ENCODE measurements around the gene ACSF3.
"Not testable (repeated sequence)": the region's sequence is repeated elsewhere in the genome, so short reads cannot be mapped to it uniquely, and the experiment has no call there.

The ACSF3 gene

GRCh38 chr16:89179656-89180315 is 86.1 kb downstream of the ACSF3 start:
- Histone ChIP-seq H3K27ac (no peak overlapping the region), H3K36me3 (no peaks in the 10 kb centered on the region), H3K9me3 (no peaks in the 10 kb centered on the region), H3K27me3 (peaks cover 0 to 81% of the 10 kb centered on the region in 2 donors), H3K4me1 (no peaks in the 10 kb centered on the region), H3K4me3 (no peak overlapping the region)
- DNase-seq, result no peak
- no peak for TF ChIP-seq CTCF (IDR thresholded peaks at IDR 0.05)
- intact Hi-C loops (cut with DNase I; ENCODE audit: low total_unique reads), result no loop called here

- Histone ChIP-seq H3K27ac (no peak overlapping the region), H3K36me3 (no peaks in the 10 kb centered on the region), H3K4me1 (no peaks in the 10 kb centered on the region), H3K27me3 (peaks cover 0 to 45% of the 10 kb centered on the region in 2 donors), H3K4me3 (no peak overlapping the region), H3K9me3 (no peaks in the 10 kb centered on the region)
- TF ChIP-seq CTCF (IDR thresholded peaks at IDR 0.05), result no peak
- intact Hi-C loops (cut with DNase I; ENCODE audit: low total_unique reads), result no loop called here
- DNase-seq, result no peak
These were observed 89.8 kb downstream of the ACSF3 start for GRCh38 chr16:89183463-89183862.

DNA sequence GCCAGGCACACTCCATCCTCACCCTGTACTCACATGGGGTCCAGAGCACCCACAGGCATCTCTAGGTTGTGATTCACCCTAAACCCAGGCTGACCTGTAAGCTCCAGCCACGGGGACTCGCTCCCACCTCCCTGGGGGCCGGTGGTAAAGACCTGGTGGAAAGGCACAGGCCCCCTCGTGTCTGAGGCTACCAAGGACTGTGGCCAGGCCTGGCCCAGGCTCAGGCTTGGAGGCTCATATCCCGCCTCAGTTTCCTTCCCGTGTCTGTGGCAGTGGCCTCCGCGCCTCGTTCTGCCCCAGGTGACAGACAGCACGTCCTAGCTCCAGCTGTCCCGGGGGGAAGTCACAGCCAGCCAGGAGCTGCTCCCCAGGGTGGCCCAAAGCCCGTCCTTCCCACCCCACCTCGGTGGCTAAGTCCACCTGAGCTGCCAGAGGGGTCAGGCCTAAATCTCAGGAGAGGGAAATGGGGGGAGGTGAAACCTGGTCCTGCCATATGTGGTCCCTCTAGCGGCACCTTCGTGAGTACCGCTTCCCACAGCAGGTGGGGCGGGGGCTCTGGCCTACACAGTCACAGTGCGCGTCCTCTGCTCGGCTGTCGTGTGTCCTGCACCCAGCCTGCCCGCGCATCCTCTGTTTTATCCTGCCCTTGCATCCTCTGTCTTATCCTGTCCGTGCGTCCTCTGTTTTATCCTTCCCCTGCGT is 90.5 kb downstream of the ACSF3 start:
- H3K4me3 ChIP-seq, result no peak overlapping the region
- intact Hi-C loops (cut with DNase I; ENCODE audit: low total_unique reads), result no loop called here
- H3K36me3 ChIP-seq, result no peaks in the 10 kb centered on the region
- no peak for TF ChIP-seq CTCF (IDR thresholded peaks at IDR 0.05)
- DNase-seq, result no peak
- no peaks in the 10 kb centered on the region for H3K9me3 ChIP-seq
- no peak overlapping the region for H3K27ac ChIP-seq
- H3K27me3 ChIP-seq, result peaks cover 0 to 38% of the 10 kb centered on the region in 2 donors
- H3K4me1 ChIP-seq, result no peaks in the 10 kb centered on the region

GRCh38 chr16:89184677-89184932 is 91.0 kb downstream of the ACSF3 start:
- Histone ChIP-seq H3K27me3 (peaks cover 0 to 33% of the 10 kb centered on the region in 2 donors), H3K4me1 (no peaks in the 10 kb centered on the region), H3K36me3 (no peaks in the 10 kb centered on the region), H3K9me3 (no peaks in the 10 kb centered on the region), H3K4me3 (no peak overlapping the region), H3K27ac (no peak overlapping the region)
- no peak for TF ChIP-seq CTCF (IDR thresholded peaks at IDR 0.05)
- intact Hi-C loops (cut with DNase I; ENCODE audit: low total_unique reads), result no loop called here
- DNase-seq, result no peak

GRCh38 chr16:89184933-89185794 is 91.5 kb downstream of the ACSF3 start:
- no peak for TF ChIP-seq CTCF (IDR thresholded peaks at IDR 0.05)
- no peak overlapping the region for H3K4me3 ChIP-seq
- no peaks in the 10 kb centered on the region for H3K4me1 ChIP-seq
- peaks cover 0 to 28% of the 10 kb centered on the region in 2 donors for H3K27me3 ChIP-seq
- no peaks in the 10 kb centered on the region for H3K36me3 ChIP-seq
- DNase-seq, result no peak
- intact Hi-C loops (cut with DNase I; ENCODE audit: low total_unique reads), result no loop called here
- no peaks in the 10 kb centered on the region for H3K9me3 ChIP-seq
- no peak overlapping the region for H3K27ac ChIP-seq

GRCh38 chr16:89185887-89186592 is 92.4 kb downstream of the ACSF3 start:
- H3K36me3 ChIP-seq; intact Hi-C loops (cut with DNase I; ENCODE audit: low total_unique reads); H3K4me3 ChIP-seq; H3K9me3 ChIP-seq; H3K27ac ChIP-seq; H3K4me1 ChIP-seq; DNase-seq: not testable (repeated sequence)
- peaks cover 0 to 32% of the 10 kb centered on the region in 2 donors for H3K27me3 ChIP-seq

GRCh38 chr16:89186593-89187031 is 93.0 kb downstream of the ACSF3 start:
- H3K4me3 ChIP-seq; H3K27ac ChIP-seq; H3K36me3 ChIP-seq; H3K4me1 ChIP-seq; DNase-seq; intact Hi-C loops (cut with DNase I; ENCODE audit: low total_unique reads); H3K9me3 ChIP-seq: not testable (repeated sequence)
- peaks cover 0 to 33% of the 10 kb centered on the region in 2 donors for H3K27me3 ChIP-seq

Data from tibial artery (tissue), 4 donors.